ENCODE measurements around the gene MYL10.
"Not testable (repeated sequence)": the region's sequence is repeated elsewhere in the genome, so short reads cannot be mapped to it uniquely, and the experiment has no call there.

MYL10 gene

DNA sequence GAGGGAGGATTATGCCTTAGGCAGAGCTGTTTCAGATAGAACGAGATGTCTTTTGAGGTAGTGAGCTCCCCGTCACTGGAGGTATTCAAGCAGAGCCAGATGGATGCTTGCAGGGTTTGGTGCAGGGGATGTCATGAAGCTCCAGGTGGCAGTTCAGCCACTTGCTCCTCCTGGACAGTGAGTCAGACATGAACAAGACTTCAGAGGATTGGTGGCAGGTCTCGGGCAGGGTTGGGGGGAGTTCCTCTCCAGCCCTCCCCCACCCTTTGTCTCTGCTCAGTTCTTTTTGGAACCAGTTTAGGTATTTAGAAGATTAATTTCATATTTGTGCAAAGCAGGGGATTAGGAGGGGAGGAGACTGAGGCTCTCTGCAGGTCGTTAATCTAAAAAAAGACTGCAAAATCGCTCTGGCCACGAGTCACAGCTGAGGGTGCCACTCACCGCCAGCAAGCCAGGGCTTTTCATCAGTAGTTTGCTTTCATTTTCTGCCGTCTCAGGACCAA lies 21.5 kb upstream of the MYL10 start:
- no peak for DNase-seq

GRCh38 chr7:101647876-101648275 lies 18.8 kb upstream of the MYL10 start:
- not testable (repeated sequence) for DNase-seq

DNA sequence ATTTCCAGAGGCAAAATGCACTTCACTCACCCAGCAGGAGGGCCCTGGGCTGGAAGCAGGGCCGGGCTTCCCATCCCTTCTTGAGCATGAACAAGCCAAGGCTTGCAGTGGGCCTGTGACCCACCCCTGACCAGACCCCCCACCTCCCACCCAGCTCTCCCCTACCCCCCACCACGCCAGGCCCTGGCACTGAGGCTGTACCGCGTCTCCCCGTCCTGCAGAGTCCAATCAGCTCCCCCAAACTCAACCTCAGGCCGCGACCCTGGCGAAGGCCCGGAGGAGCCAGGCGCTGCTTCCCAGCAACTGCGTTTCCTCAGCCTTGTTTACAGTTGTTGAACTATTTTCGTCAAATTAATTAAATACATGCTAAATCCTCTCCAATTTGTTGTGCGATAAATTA lies 16.9 kb upstream of the MYL10 start:
- DNase-seq: no peak

- no peak for DNase-seq
These were observed 15.8 kb upstream of the MYL10 start for GRCh38 chr7:101644879-101645278.

DNA sequence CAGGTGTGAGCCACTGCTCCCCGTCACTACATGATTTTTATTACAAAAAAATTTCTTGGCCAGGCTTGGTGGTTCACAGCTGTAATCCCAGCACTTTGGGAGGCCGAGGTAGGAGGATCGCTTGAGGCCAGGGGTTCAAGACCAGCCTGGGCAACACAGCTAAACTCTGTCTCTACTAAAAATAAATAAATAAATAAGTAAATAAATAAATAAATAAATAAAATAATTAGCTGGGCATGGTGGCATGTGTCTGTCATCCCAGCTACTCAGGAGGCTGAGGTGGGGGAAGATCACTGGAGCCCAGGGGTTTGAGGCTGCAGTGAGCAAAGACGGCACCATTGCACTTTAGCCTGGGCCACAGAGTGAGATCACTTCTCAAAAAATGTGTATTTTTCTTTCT lies 10.0 kb upstream of the MYL10 start:
- DNase-seq: not testable (repeated sequence)

GRCh38 chr7:101636822-101637623 lies 7.9 kb upstream of the MYL10 start:
- DNase-seq: no peak

GRCh38 chr7:101635484-101635883 lies 6.4 kb upstream of the MYL10 start:
- DNase-seq: no peak

GRCh38 chr7:101634196-101634717 lies 5.2 kb upstream of the MYL10 start:
- DNase-seq: no peak

- no peak for DNase-seq
These were observed 4.4 kb upstream of the MYL10 start for GRCh38 chr7:101633511-101633910.

GRCh38 chr7:101632641-101633040 lies 3.5 kb upstream of the MYL10 start:
- no peak for DNase-seq

GRCh38 chr7:101631224-101631714 lies 2.2 kb upstream of the MYL10 start:
- no peak for DNase-seq

- DNase-seq: no peak
These were observed 1.5 kb upstream of the MYL10 start for GRCh38 chr7:101630591-101630990.

GRCh38 chr7:101628522-101628921 lies 574 bp downstream of the MYL10 start:
- no peak for DNase-seq

DNA sequence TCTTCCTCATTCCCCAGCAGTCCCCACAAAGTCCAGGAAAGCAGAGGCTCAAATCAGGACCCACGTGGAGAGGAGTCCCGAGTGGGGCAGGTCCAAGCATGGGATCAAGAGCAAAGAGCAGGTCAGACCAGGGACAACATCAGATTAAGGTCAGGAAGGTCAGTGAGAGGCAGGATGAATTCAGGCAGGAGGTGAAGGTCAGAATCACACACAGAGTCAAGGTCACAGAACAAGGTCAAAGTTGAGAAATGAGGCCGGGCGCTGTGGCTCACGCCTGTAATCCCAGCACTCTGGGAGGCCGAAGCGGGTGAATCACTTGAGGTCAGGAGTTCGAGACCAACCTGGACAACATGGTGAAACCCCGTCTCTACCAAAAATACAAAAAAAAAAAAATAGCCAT lies 2.3 kb downstream of the MYL10 start:
- no peak for DNase-seq

DNA sequence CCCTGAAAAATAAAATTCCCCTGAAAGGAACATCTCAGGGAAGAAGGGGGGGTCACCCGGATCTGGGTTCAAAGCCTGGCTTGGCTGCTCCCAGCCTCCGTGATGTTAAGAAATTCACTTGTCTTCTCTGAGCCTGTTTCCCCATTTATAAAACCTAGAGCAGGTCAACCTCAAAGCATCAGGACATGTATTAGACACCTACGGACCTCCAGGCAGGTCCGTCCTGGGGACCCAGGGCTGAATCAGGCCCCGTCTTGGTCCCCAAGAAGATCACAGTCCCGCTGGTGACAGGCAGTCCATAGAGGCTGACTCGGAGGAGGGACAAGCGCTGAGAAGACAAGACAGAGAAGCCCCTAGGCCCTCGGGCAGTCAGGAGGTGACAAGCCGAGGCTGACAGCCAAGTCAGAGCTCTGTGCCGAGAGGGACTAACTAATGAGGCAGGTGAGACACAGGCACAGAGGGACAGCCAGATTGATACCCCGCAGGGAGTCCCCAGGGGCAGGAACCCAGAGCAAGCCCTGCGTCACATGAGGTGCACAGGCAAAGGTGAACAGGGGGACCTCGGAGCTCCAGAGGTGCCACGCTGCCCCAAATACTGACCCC lies 2.9 kb downstream of the MYL10 start:
- DNase-seq: no peak

GRCh38 chr7:101625031-101625791 lies 3.9 kb downstream of the MYL10 start:
- no peak for DNase-seq

DNA sequence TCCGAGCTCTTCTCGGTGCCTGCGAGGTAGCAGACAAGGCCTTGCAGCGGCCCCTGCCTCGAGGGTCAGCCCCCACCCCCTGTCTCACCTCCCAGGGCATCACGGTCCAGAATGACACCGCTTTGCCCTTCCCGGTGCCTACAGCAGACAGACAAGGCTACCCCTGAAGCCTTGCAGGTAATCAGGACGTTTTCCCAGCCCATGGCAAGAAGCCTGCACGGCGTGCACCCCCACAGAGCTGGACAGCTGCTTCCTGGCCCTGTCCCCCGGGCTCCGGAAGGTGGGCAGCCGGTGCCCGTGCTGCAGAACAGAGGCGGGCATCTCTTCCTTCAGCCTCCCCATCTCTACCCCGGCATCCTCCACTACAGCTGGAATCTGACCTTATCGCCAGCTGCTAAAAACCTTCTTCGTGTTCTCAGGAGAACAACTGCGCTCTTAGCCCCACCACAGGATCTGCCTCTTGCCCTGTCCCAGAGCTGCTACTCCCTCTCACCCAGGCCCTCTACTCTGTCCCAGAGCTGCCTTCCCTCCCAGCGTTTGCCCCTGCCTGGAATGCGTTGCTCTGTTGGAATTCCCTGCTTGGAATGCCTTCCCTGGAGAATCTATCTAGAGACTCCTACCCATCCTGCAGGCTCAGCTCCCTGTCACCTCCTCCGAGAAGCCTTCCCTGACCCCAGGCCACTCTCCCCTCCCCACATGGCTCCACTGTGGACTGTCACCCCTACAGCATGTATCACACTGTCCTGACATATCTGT lies 4.7 kb downstream of the MYL10 start:
- no peak for DNase-seq

GRCh38 chr7:101622609-101623173 lies 6.4 kb downstream of the MYL10 start:
- DNase-seq: no peak

DNA sequence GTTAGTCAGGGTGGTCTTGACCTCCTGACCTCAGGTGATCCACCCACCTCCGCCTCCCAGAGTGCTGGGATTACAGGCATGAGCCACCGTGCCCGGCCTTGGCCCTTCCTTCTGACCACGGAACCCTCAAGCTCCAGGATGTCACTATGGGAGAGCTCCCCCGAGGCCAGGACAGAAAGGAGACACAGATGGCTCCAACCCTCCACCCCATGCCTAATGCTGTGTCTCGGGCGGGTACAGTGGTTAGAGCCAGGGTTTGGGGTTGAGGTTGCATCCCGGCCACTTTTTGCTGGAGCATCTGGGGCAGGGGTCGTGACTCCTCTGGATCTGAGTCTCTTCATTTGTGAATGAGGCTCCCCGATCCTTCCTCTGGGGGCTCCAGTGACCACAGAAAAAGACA lies 8.1 kb downstream of the MYL10 start:
- DNase-seq: no peak

- DNase-seq: no peak
These were observed 8.7 kb downstream of the MYL10 start for GRCh38 chr7:101620395-101620794.

GRCh38 chr7:101618916-101619315 lies 10.2 kb downstream of the MYL10 start:
- DNase-seq: no peak

- no peak for DNase-seq
These were observed 10.8 kb downstream of the MYL10 start for GRCh38 chr7:101618207-101618839.
